ENCODE measurements around the gene NEK8. TPM values are rescaled to one million over a fixed set of nuclear protein-coding genes. Genes with fewer than 3 reads are reported as not detected.
A peak's percentile ranks its signal among the peaks of the same experiment; 100 is the strongest.

The NEK8 gene
- total RNA-seq, 4 donors from 2014 or later: 1.1 to 7.3 (median 2.6) TPM

DNA sequence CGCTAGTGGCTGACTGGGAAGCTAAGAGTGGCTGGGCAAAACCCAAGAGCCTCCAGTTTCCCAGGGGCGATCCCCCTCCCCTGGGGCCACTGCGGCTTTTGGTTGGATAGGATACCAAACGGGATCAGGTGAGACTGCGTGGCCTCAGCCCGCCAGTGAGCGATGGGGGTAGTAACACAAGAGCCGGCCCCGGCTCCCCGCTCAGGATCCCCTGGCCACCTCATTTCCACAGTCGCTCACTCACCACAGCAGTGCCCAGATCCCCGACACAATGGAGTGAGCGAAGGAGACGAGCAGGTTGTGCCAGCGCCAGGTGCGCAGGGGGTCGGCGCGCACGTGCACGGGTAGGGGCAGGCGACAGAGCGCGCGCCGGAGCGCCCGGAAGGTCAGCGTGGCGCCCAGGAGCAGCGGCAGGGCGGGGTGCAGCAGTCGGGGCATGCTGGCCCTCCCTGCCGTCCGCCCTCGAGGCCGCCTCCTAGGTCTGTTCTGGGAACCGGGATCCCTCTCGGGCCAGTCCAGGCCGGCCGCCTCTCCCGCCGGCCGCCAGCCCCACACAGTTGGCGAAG is 2.8 kb upstream of the NEK8 start:
- TF ChIP-seq, protein P1, sequence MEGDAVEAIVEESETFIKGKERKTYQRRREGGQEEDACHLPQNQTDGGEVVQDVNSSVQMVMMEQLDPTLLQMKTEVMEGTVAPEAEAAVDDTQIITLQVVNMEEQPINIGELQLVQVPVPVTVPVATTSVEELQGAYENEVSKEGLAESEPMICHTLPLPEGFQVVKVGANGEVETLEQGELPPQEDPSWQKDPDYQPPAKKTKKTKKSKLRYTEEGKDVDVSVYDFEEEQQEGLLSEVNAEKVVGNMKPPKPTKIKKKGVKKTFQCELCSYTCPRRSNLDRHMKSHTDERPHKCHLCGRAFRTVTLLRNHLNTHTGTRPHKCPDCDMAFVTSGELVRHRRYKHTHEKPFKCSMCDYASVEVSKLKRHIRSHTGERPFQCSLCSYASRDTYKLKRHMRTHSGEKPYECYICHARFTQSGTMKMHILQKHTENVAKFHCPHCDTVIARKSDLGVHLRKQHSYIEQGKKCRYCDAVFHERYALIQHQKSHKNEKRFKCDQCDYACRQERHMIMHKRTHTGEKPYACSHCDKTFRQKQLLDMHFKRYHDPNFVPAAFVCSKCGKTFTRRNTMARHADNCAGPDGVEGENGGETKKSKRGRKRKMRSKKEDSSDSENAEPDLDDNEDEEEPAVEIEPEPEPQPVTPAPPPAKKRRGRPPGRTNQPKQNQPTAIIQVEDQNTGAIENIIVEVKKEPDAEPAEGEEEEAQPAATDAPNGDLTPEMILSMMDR (IDR thresholded peaks at IDR 0.05): peak in 1 of 6 experiments; percentile 17
- peak in 1 of 4 donors; percentile 47 for TF ChIP-seq POLR2A (IDR thresholded peaks at IDR 0.05)
- peaks cover 41 to 79% (median 61%) of the 10 kb centered on the region in 3 donors for H3K4me1 ChIP-seq
- H3K27me3 ChIP-seq: no peaks in the 10 kb centered on the region
- no peak for DNase-seq
- H3K4me3 ChIP-seq: peak overlapping the region; percentile 65 to 75 (median 71)
- peak overlapping the region; percentile 94 to 99 (median 98) for H3K27ac ChIP-seq
- H3K9me3 ChIP-seq: no peaks in the 10 kb centered on the region
- 0% methylated on average over 12 of the region's 45 CpGs; no CpG with 5 or more reads in 1 of the 2 donors for WGBS, 2 donors
- intact Hi-C loops (cut with DNase I): no loop called here
- peaks cover 6 to 42% (median 16%) of the 10 kb centered on the region in 3 donors for H3K36me3 ChIP-seq

DNA sequence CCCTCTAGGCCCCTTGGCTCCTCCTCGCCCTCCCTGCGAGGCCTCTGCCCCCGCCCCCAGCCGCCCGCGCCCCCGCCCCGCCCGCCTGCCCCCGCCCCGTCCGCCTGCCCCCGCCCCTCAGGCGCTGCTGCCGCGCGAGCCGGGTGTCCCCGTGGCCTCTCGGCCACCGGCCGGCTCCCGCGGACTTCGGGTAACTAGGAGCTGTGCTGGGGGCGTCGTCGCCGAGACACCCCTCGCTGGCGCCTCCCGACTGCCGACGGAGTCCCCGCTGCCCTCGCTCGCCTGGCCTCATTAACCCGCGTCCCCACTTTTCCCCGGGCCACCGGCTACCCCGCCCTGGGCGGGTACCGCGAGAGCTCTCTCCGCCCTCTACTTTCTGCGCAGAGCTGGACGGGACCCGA is 2.4 kb upstream of the NEK8 start, which contains the start of gene TLCD1:
TSS of gene TLCD1 (minus strand) at position 8 of the 401 bp plus-strand sequence. CDS start 136 bp downstream, outside the sequence.
- Histone ChIP-seq H3K4me3 (peak within 1 kb of the TSS; percentile 65 to 75 (median 71)), H3K36me3 (peaks cover 6 to 38% (median 16%) of the 10 kb centered on the region in 3 donors), H3K27ac (peak within 1 kb of the TSS; percentile 94 to 99 (median 98)), H3K4me1 (peaks cover 41 to 74% (median 56%) of the 10 kb centered on the region in 3 donors), H3K27me3 (no peaks in the 10 kb centered on the region), H3K9me3 (no peaks in the 10 kb centered on the region)
- WGBS, 2 donors: 0% methylated on average over 5 of the region's 49 CpGs; no CpG with 5 or more reads in 1 of the 2 donors
- no peak for DNase-seq
- intact Hi-C loops (cut with DNase I): no loop called here
- no peak for TF ChIP-seq POLR2A (IDR thresholded peaks at IDR 0.05)
- TF ChIP-seq, protein P1 (IDR thresholded peaks at IDR 0.05): no peak

DNA sequence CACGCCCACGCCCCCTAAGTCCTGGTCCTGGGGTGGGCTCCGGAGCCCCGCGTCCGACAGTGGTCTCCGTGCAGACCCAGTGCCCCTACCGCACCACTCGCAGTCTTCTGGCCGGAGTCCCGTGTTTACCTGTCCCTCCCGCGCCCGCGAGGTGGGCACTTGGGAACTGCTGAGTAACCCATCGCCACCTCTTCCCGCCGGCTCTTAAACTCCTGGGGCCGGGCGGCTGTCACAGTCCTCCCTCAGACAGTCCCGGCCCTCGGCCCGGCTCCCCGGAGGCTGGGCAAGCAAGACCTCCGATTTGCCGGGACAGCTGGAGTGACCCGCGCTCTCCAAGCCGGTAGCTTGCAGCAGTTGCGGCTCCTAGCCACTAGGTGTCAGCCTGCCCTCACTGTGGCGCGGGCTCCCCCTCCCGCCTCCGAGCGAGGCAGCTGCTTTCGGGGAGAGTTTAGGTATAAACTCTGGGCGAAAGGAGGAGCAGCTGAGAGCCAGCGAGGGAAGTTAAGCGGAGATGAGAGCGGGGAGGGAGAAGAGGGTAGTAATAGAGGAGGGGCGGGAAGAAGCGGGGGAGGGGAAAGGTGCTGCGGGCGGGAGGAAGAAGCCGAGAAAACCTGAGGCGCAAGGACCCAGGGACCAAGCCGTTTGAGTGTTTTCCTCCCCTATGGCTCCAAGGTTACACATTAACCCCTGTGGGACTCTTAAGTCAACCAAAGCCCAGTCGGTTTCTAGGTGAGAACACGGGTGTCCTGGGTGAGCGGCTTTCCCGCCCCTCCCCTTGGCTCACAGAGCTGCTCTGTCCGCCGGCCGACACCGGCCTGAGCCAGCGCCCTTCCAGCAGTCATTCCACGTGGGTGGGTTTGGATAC is 1.7 kb upstream of the NEK8 start:
- peak; percentile 41 for DNase-seq
- no peaks in the 10 kb centered on the region for H3K9me3 ChIP-seq
- peak overlapping the region; percentile 94 to 99 (median 98) for H3K27ac ChIP-seq
- peaks cover 36 to 68% (median 50%) of the 10 kb centered on the region in 3 donors for H3K4me1 ChIP-seq
- peaks cover 6 to 31% (median 16%) of the 10 kb centered on the region in 3 donors for H3K36me3 ChIP-seq
- TF ChIP-seq, protein P1 (IDR thresholded peaks at IDR 0.05): peak; percentile 99 to 100 (median 100)
- TF ChIP-seq POLR2A (IDR thresholded peaks at IDR 0.05): no peak
- 0% methylated on average over 9 to 22 of the region's 57 CpGs for WGBS, 2 donors
- no peaks in the 10 kb centered on the region for H3K27me3 ChIP-seq
- intact Hi-C loops (cut with DNase I): no loop called here
- H3K4me3 ChIP-seq: peak overlapping the region; percentile 65 to 75 (median 71)

DNA sequence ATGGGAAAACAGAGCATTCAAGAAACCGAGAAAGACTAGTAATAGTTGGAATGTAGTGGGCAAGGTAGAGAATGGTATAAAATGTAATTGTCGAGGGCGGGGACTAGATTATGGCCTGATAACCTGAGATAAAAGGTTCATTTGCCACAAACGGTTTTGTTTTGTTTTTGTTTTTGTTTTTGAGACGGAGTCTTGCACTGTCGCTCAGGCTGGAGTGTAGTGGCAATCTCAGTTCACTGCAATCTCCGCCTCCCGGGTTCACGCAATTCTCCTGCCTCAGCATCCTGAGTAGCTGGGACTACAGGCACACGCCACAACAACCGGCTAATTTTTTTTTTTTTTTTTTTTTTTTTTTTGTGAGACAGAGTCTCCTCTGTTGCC is 1.4 kb downstream of the NEK8 start:
- H3K36me3 ChIP-seq: peaks cover 0 to 7% (median 0%) of the 10 kb centered on the region in 3 donors
- H3K4me3 ChIP-seq: no peak overlapping the region
- intact Hi-C loops (cut with DNase I): no loop called here
- H3K9me3 ChIP-seq: no peaks in the 10 kb centered on the region
- no peak for DNase-seq
- H3K27ac ChIP-seq: peak overlapping the region in 2 of 4 donors; percentile 94 to 97
- peaks cover 21 to 37% (median 23%) of the 10 kb centered on the region in 3 donors for H3K4me1 ChIP-seq
- WGBS, 2 donors: 84% methylated on average over 11 of the region's 11 CpGs
- no peak for TF ChIP-seq POLR2A (IDR thresholded peaks at IDR 0.05)
- TF ChIP-seq, protein P1 (IDR thresholded peaks at IDR 0.05): no peak
- H3K27me3 ChIP-seq: no peaks in the 10 kb centered on the region

DNA sequence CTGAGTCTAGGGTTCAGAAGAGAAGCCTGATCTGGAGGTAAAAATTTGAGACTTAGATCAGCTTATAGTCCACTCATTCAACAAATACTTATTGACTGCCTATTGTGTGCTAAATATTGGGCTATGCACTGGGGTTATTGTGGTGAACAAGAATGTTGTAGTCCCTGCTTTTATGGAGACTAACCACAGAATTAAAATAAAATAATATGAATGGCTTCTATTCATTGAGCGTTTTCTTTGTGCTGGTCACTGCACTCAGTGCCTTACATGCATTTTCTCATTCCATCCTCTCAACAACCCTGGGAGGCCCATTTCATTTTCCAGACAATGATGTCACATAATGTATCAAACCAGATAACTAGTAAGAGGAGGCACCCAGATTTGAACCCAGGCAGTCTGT is 4.8 kb downstream of the NEK8 start:
- Histone ChIP-seq H3K4me1 (peaks cover under 1 to 21% (median 6%) of the 10 kb centered on the region in 3 donors), H3K4me3 (no peak overlapping the region), H3K27me3 (no peaks in the 10 kb centered on the region), H3K27ac (no peak overlapping the region), H3K9me3 (no peaks in the 10 kb centered on the region), H3K36me3 (peaks cover 0 to 7% (median 0%) of the 10 kb centered on the region in 3 donors)
- DNase-seq: no peak
- no peak for TF ChIP-seq POLR2A (IDR thresholded peaks at IDR 0.05)
- TF ChIP-seq, protein P1 (IDR thresholded peaks at IDR 0.05): no peak
- intact Hi-C loops (cut with DNase I): no loop called here
- 89 to 94% methylated on average over 1 of the region's 1 CpG for WGBS, 2 donors
